Mesothelial cell of epicardium (in vitro differentiated cells): Measurements from ENCODE around the gene UGP2. TPM values are rescaled to one million over a fixed set of nuclear protein-coding genes. Genes with fewer than 3 reads are reported as not detected.

Experiments used
- total RNA-seq: library from RNA; stranded (reverse); gene quantifications from 3 replicates; pipeline ENCODE4 v1.2.1, GENCODE V29; 2021

Gene UGP2
- total RNA-seq, 1 donor from 2014 or later = 92.6 TPM

Other genes with a start within 250 kb of the UGP2 start
- gene VPS54, start 177.5 kb downstream of the UGP2 start, total RNA-seq = 35.4 to 35.6 TPM (median 35.4 TPM) in 3 replicates